Measurements from ENCODE around the gene CCL20. TPM values are rescaled to one million over a fixed set of nuclear protein-coding genes. Genes with fewer than 3 reads are reported as not detected.

Gene CCL20, protein sequence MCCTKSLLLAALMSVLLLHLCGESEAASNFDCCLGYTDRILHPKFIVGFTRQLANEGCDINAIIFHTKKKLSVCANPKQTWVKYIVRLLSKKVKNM
- 1 to 10 TPM in 1 of 4 donors, under 1 TPM in 1, not detected in 2; 0.40 to 1.5 TPM for total RNA-seq

DNA sequence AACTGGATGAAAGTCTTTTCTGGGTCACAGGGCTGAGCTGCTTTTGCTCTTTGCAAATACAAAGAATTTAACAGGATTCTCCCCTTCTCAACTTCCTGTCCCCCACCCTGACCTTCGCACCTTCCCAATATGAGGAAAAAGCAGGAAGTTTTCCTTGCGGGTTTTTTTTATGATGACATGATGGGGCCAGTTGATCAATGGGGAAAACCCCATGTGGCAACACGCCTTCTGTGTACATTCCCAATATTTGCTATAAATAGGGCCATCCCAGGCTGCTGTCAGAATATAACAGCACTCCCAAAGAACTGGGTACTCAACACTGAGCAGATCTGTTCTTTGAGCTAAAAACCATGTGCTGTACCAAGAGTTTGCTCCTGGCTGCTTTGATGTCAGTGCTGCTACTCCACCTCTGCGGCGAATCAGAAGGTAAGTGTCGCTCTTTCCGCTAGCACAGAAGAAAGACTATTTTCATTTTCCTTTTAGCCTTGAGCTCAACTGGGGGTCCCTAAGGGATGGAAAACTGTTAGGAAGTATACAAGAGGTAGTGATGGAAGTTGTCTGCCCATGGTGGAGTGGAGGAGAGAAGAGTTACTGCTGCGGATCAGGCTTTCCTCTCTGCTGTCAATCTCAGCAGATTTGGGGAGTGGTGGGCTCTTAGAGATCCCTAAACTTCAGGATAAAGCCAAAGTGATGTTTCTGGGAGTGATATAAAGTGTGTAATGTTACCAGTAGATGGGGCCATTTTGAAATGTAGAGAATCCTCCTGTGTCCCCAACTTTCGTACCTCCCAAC, at the start of gene CCL20:
CCL20 (plus strand) TSS at position 281 of the 792 bp plus-strand sequence; CDS start at position 351, 70 bp downstream.
- no peaks in the 10 kb centered on the region for H3K9me3 ChIP-seq
- intact Hi-C loops (cut with DNase I; ENCODE audit: low total_unique reads) (no loop called here), in situ Hi-C loops (cut with MboI; ENCODE audit: low sequenced_read_pairs in 4 of 4) (no loop called here)
- no peaks in the 10 kb centered on the region for H3K36me3 ChIP-seq
- H3K4me3 ChIP-seq: no peak within 1 kb of the TSS
- H3K27ac ChIP-seq: no peak within 1 kb of the TSS
- H3K4me1 ChIP-seq: no peaks in the 10 kb centered on the region
- no peak for TF ChIP-seq POLR2A (IDR thresholded peaks at IDR 0.05)
- TF ChIP-seq, protein P1, sequence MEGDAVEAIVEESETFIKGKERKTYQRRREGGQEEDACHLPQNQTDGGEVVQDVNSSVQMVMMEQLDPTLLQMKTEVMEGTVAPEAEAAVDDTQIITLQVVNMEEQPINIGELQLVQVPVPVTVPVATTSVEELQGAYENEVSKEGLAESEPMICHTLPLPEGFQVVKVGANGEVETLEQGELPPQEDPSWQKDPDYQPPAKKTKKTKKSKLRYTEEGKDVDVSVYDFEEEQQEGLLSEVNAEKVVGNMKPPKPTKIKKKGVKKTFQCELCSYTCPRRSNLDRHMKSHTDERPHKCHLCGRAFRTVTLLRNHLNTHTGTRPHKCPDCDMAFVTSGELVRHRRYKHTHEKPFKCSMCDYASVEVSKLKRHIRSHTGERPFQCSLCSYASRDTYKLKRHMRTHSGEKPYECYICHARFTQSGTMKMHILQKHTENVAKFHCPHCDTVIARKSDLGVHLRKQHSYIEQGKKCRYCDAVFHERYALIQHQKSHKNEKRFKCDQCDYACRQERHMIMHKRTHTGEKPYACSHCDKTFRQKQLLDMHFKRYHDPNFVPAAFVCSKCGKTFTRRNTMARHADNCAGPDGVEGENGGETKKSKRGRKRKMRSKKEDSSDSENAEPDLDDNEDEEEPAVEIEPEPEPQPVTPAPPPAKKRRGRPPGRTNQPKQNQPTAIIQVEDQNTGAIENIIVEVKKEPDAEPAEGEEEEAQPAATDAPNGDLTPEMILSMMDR (IDR thresholded peaks at IDR 0.05 in 4 of 5, conservative IDR thresholded peaks at IDR 0.05 in 1 of 5): no peak
- no peaks in the 10 kb centered on the region for H3K27me3 ChIP-seq
- ATAC-seq (no peak), DNase-seq (no peak)

DNA sequence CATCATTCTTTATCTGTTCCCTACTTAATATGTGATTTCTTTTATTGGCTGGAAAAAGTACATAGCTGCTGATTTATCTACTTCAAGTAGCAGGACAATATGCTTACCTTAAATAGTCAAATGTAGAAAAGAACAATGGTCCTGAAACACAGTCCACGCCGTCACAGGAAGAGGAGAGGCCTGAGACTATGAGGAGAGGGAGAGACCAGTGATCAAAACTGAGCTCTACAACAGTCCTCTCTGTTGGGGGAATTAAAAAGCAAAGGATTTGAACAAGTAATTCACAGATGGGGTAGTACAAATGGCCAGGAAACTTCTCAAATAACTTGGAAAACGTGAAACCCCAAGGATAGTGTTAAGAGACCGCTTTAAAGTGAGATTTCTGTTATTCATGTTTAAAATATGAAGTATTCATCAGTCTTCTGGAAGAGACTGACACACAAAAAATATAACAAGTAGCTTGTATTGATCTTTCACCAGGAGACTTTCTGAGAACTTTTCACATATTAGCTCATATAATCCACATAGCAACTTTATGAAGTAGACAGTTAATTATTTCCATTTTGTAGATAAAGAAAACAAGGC, 47.8 kb upstream of the CCL20 start:
- no peak overlapping the region for H3K27ac ChIP-seq
- in situ Hi-C loops (cut with MboI; ENCODE audit: low sequenced_read_pairs in 4 of 4): loop anchor here (5.0 to 25.0 kb wide), 7 partner anchors 101 to 361 kb away; partner anchors contain the start of genes AGFG1 (in 1 of the 4) and SCYGR5 (in 1 of the 4)
- no peak overlapping the region for H3K4me3 ChIP-seq
- TF ChIP-seq POLR2A (IDR thresholded peaks at IDR 0.05): no peak
- TF ChIP-seq, protein P1 (IDR thresholded peaks at IDR 0.05 in 4 of 5, conservative IDR thresholded peaks at IDR 0.05 in 1 of 5): no peak
- no peaks in the 10 kb centered on the region for H3K36me3 ChIP-seq
- no peaks in the 10 kb centered on the region for H3K4me1 ChIP-seq
- H3K9me3 ChIP-seq: no peaks in the 10 kb centered on the region
- DNase-seq (no peak), ATAC-seq (no peak)
- H3K27me3 ChIP-seq: no peaks in the 10 kb centered on the region
- intact Hi-C loops (cut with DNase I; ENCODE audit: low total_unique reads): loop anchor here (1.0 to 2.0 kb wide), 3 partner anchors 107 to 360 kb away; partner anchors contain the start of gene AGFG1

DNA sequence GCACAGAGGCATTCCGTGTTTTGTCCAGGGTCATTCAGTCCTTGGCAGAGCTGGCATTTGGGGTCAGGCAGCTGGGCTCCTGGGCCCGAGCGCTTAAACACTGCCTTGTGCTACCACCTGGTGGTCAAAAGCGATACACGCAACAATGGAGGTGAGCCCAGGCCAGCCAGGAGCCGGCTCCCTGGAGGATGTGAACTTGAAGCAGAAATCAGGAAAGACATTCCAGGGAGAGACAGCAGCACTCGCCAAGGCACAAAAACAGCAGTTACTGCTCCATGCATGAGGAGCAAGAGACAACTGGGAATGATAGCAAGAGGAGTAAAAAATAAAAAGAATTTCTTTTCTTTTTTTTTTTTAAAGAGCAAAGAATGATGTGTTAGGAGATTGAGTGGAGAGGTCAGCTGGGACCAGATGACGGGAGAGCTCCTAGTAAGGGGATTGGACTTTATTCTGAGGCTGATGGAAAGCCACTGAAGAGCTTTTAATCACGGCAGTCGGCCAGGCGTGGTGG, 47.2 kb upstream of the CCL20 start:
- Histone ChIP-seq H3K36me3 (no peaks in the 10 kb centered on the region), H3K9me3 (no peaks in the 10 kb centered on the region), H3K27me3 (no peaks in the 10 kb centered on the region), H3K27ac (no peak overlapping the region), H3K4me3 (no peak overlapping the region), H3K4me1 (no peaks in the 10 kb centered on the region)
- in situ Hi-C loops (cut with MboI; ENCODE audit: low sequenced_read_pairs in 4 of 4) (loop anchor here (5.0 to 25.0 kb wide), 7 partner anchors 102 to 362 kb away; partner anchors contain the start of genes AGFG1 (in 1 of the 4) and SCYGR5 (in 1 of the 4)), intact Hi-C loops (cut with DNase I; ENCODE audit: low total_unique reads) (loop anchor here (1.0 to 2.0 kb wide), 2 partner anchors 108 to 360 kb away; no protein-coding TSS in a partner anchor)
- TF ChIP-seq, protein P1 (IDR thresholded peaks at IDR 0.05 in 4 of 5, conservative IDR thresholded peaks at IDR 0.05 in 1 of 5): peak; percentile 51 to 79 (median 70)
- TF ChIP-seq POLR2A (IDR thresholded peaks at IDR 0.05): no peak
- peak; percentile 33 to 53 for DNase-seq
- peak; percentile 68 for ATAC-seq

DNA sequence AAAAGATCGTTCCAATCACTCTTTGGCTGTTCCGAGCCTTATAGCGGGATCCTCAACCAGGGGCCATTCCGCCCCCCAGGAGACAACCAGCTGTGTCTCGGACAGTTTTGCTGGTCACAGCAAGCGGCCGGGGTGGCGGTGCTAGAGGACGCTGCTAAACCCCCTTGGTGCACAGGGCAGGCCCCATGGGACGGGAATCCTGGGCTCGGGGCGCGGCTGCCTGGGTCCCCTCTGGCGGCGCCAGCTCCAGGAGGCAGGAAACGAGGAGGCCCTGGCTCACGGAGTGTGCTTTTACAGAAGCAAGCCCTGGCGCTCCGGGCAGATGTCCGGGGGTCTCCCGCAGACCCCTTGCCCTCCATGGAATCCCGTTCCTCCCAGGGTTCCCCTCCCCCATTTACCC, 45.8 kb upstream of the CCL20 start:
- no peak for DNase-seq
- Histone ChIP-seq H3K4me3 (no peak overlapping the region), H3K9me3 (no peaks in the 10 kb centered on the region), H3K36me3 (no peaks in the 10 kb centered on the region), H3K27me3 (no peaks in the 10 kb centered on the region), H3K27ac (no peak overlapping the region), H3K4me1 (no peaks in the 10 kb centered on the region)
- no peak for ATAC-seq
- intact Hi-C loops (cut with DNase I; ENCODE audit: low total_unique reads): loop anchor here (2.0 kb wide), 1 partner anchor 109 kb away; no protein-coding TSS in a partner anchor
- TF ChIP-seq, protein P1 (IDR thresholded peaks at IDR 0.05 in 4 of 5, conservative IDR thresholded peaks at IDR 0.05 in 1 of 5): no peak
- TF ChIP-seq POLR2A (IDR thresholded peaks at IDR 0.05): no peak
- in situ Hi-C loops (cut with MboI; ENCODE audit: low sequenced_read_pairs in 4 of 4): loop anchor here (5.0 to 25.0 kb wide), 7 partner anchors 103 to 363 kb away; partner anchors contain the start of genes AGFG1 (in 1 of the 4) and SCYGR5 (in 1 of the 4)
